HEK293 (cell line): ENCODE measurements around the gene DEPDC5.

Experiments
- BCL11B ChIP-seq: fragments of 450-650 bp; formaldehyde crosslinking; IDR thresholded peaks from 2 replicates; pipeline ENCODE4 v1.5.1; 2016; ENCODE audit warnings: low read depth, missing biosample characterization, missing genetic modification characterization
- KLF10 ChIP-seq: fragments of 450-650 bp; IDR thresholded peaks from 2 replicates; pipeline ENCODE4 v1.5.1; 2018; ENCODE audit warnings: missing biosample characterization, mild to moderate bottlenecking, missing genetic modification characterization
- SP2 ChIP-seq: fragments of 450-650 bp; formaldehyde crosslinking; IDR thresholded peaks from 2 replicates; pipeline ENCODE4 v1.5.1; 2016; ENCODE audit warnings: missing biosample characterization, missing genetic modification characterization
- ZNF175 ChIP-seq: fragments of 450-650 bp; formaldehyde crosslinking; IDR thresholded peaks from 2 replicates; pipeline ENCODE4 v1.5.1; 2016; ENCODE audit warnings: missing biosample characterization, missing genetic modification characterization
- ZNF292 ChIP-seq: fragments of 450-650 bp; formaldehyde crosslinking; IDR thresholded peaks from 2 replicates; pipeline ENCODE4 v1.5.1; 2016; ENCODE audit warnings: low read depth, missing biosample characterization, missing genetic modification characterization, borderline replicate concordance
- ZNF311 ChIP-seq: fragments of 450-650 bp; formaldehyde crosslinking; IDR thresholded peaks from 2 replicates; pipeline ENCODE4 v1.5.1; 2017; ENCODE audit warnings: missing biosample characterization, missing genetic modification characterization, borderline replicate concordance
- ZNF416 ChIP-seq: fragments of 450-650 bp; formaldehyde crosslinking; IDR thresholded peaks from 2 replicates; pipeline ENCODE4 v1.5.1; 2016; ENCODE audit warnings: missing biosample characterization, missing genetic modification characterization
- ZNF423 ChIP-seq: fragments of 450-650 bp; formaldehyde crosslinking; IDR thresholded peaks from 2 replicates; pipeline ENCODE4 v1.5.1; 2016; ENCODE audit warnings: missing biosample characterization, missing genetic modification characterization
- TF ChIP-seq, protein P1 (sequence below): fragments of 450-650 bp; formaldehyde crosslinking; IDR thresholded peaks from 2 replicates; pipeline ENCODE4 v1.5.1; 2016; ENCODE audit warnings: missing biosample characterization, missing genetic modification characterization
- TF ChIP-seq, protein P2 (sequence below): fragments of 450-650 bp; formaldehyde crosslinking; conservative IDR thresholded peaks from 2 replicates; pipeline ENCODE4 v1.5.1; 2016; ENCODE audit warnings: low read depth, missing biosample characterization, missing genetic modification characterization
- TF ChIP-seq, protein P3 (sequence below): fragments of 450-650 bp; formaldehyde crosslinking; IDR thresholded peaks from 2 replicates; pipeline ENCODE4 v1.5.1; 2016; ENCODE audit warnings: missing biosample characterization, missing genetic modification characterization
- TF ChIP-seq, protein P4 (sequence below): fragments of 450-650 bp; formaldehyde crosslinking; IDR thresholded peaks from 2 replicates; pipeline ENCODE4 v1.5.1; 2016; ENCODE audit warnings: missing biosample characterization, missing genetic modification characterization

DNA sequence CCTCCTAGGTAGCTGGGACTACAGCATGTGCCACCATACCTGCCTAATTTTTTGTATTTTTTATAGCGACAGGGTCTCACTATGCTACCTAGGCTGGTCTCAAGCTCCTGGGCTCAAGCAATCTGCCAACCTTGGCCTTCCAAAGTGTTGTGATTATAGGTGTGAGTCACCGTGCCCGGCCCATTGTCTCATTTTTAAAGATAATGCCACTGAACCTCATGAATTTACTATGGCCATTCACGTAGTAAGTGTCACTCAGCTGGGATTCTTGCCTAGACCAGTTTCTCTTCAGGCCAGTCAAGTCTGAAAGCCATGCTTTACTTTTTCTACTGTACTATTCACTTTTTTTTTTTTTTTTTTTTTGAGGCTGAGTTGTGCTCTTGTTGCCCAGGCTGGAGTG, 22.4 kb downstream of the DEPDC5 start:
- TF ChIP-seq, protein P1, sequence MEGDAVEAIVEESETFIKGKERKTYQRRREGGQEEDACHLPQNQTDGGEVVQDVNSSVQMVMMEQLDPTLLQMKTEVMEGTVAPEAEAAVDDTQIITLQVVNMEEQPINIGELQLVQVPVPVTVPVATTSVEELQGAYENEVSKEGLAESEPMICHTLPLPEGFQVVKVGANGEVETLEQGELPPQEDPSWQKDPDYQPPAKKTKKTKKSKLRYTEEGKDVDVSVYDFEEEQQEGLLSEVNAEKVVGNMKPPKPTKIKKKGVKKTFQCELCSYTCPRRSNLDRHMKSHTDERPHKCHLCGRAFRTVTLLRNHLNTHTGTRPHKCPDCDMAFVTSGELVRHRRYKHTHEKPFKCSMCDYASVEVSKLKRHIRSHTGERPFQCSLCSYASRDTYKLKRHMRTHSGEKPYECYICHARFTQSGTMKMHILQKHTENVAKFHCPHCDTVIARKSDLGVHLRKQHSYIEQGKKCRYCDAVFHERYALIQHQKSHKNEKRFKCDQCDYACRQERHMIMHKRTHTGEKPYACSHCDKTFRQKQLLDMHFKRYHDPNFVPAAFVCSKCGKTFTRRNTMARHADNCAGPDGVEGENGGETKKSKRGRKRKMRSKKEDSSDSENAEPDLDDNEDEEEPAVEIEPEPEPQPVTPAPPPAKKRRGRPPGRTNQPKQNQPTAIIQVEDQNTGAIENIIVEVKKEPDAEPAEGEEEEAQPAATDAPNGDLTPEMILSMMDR: no peak
- no peak for TF ChIP-seq SP2 (tag by site-specific recombination)
- TF ChIP-seq BCL11B (tag by site-specific recombination): no peak
- TF ChIP-seq, protein P2, sequence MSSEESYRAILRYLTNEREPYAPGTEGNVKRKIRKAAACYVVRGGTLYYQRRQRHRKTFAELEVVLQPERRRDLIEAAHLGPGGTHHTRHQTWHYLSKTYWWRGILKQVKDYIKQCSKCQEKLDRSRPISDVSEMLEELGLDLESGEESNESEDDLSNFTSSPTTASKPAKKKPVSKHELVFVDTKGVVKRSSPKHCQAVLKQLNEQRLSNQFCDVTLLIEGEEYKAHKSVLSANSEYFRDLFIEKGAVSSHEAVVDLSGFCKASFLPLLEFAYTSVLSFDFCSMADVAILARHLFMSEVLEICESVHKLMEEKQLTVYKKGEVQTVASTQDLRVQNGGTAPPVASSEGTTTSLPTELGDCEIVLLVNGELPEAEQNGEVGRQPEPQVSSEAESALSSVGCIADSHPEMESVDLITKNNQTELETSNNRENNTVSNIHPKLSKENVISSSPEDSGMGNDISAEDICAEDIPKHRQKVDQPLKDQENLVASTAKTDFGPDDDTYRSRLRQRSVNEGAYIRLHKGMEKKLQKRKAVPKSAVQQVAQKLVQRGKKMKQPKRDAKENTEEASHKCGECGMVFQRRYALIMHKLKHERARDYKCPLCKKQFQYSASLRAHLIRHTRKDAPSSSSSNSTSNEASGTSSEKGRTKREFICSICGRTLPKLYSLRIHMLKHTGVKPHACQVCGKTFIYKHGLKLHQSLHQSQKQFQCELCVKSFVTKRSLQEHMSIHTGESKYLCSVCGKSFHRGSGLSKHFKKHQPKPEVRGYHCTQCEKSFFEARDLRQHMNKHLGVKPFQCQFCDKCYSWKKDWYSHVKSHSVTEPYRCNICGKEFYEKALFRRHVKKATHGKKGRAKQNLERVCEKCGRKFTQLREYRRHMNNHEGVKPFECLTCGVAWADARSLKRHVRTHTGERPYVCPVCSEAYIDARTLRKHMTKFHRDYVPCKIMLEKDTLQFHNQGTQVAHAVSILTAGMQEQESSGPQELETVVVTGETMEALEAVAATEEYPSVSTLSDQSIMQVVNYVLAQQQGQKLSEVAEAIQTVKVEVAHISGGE: no peak
- no peak for TF ChIP-seq KLF10 (tag by site-specific recombination)
- no peak for TF ChIP-seq ZNF175
- TF ChIP-seq ZNF416 (tag by site-specific recombination): no peak
- TF ChIP-seq ZNF311 (tag by site-specific recombination): no peak
- TF ChIP-seq, protein P3, sequence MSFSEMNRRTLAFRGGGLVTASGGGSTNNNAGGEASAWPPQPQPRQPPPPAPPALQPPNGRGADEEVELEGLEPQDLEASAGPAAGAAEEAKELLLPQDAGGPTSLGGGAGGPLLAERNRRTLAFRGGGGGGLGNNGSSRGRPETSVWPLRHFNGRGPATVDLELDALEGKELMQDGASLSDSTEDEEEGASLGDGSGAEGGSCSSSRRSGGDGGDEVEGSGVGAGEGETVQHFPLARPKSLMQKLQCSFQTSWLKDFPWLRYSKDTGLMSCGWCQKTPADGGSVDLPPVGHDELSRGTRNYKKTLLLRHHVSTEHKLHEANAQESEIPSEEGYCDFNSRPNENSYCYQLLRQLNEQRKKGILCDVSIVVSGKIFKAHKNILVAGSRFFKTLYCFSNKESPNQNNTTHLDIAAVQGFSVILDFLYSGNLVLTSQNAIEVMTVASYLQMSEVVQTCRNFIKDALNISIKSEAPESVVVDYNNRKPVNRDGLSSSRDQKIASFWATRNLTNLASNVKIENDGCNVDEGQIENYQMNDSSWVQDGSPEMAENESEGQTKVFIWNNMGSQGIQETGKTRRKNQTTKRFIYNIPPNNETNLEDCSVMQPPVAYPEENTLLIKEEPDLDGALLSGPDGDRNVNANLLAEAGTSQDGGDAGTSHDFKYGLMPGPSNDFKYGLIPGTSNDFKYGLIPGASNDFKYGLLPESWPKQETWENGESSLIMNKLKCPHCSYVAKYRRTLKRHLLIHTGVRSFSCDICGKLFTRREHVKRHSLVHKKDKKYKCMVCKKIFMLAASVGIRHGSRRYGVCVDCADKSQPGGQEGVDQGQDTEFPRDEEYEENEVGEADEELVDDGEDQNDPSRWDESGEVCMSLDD (tag by site-specific recombination): no peak
- no peak for TF ChIP-seq ZNF423 (tag by site-specific recombination)
- TF ChIP-seq ZNF292 (tag by site-specific recombination): no peak
- TF ChIP-seq, protein P4, sequence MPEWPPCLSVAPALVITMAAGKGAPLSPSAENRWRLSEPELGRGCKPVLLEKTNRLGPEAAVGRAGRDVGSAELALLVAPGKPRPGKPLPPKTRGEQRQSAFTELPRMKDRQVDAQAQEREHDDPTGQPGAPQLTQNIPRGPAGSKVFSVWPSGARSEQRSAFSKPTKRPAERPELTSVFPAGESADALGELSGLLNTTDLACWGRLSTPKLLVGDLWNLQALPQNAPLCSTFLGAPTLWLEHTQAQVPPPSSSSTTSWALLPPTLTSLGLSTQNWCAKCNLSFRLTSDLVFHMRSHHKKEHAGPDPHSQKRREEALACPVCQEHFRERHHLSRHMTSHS (tag by site-specific recombination): no peak
